Endothelial cell of umbilical vein (primary cell): ENCODE data around the gene MED12L. TPM values are rescaled to one million over a fixed set of nuclear protein-coding genes. Genes with fewer than 3 reads are reported as not detected.

Source experiments
- Bru-seq: library from RNA; stranded (reverse); fragments of 400-500 nt; gene quantifications from one replicate; lab custom pipeline; 2021; lab: Mats Ljungman, UMichigan
- BruChase-seq, 2 experiments: library from RNA; stranded (reverse); fragments of 400-500 nt; gene quantifications; one replicate each; lab custom pipeline; 2021; lab: Mats Ljungman, UMichigan
- BruUV-seq: library from RNA; stranded (reverse); fragments of 400-500 nt; replicated peaks from 2 replicates; lab custom pipeline; 2021; lab: Mats Ljungman, UMichigan
- CTCF ChIA-PET: fragments of 300-600, 350-600 bp; sonication (Branson Sonifier 250); formaldehyde crosslinking; loops from one replicate; lab custom pipeline; 2021; ENCODE audit warnings: antibody characterized with exemption, inconsistent platforms; lab: Charles Lee
- POLR2A ChIA-PET: fragments of 300-600, 350-600 bp; sonication (Branson Sonifier 250); formaldehyde crosslinking; loops from one replicate; lab custom pipeline; 2021; ENCODE audit warnings: antibody characterized with exemption, inconsistent platforms; lab: Charles Lee
- DNase-seq: peaks from one replicate; pipeline ENCODE4 v3.0.0-alpha.2; 2011; ENCODE audit warnings: low read depth, low spot score
- FAIRE-seq: peaks from 2 replicates; lab custom pipeline; 2011; peaks lifted over from hg19 to GRCh38; lab: Jason Lieb, UNC
- H2AFZ ChIP-seq: 2 replicates; pipeline ENCODE4 v1.6.0; 2012; ENCODE audit warnings: low read depth, low read length, control low read depth, inconsistent platforms
- H3K27ac ChIP-seq: 2 replicates; pipeline ENCODE4 v1.5.1; 2011; ENCODE audit warnings: low read depth, mild to moderate bottlenecking, control low read depth, low read length, moderate library complexity; ENCODE audit not compliant: insufficient read depth
- H3K27me3 ChIP-seq, 2 experiments: 2 replicates each; pipeline versions ENCODE4 v1.6.0 to v1.6.1; 2011; ENCODE audit warnings: low read length in 2 of 2, mixed read lengths in 1 of 2; ENCODE audit not compliant: control insufficient read depth in 2 of 2, insufficient read depth in 2 of 2
- H3K36me3 ChIP-seq, 2 experiments: 2 replicates in 1 of 2; 3 replicates in 1 of 2; pipeline ENCODE4 v1.5.1; 2011; ENCODE audit warnings: low read length in 2 of 2, mild to moderate bottlenecking in 1 of 2, moderate library complexity in 1 of 2; ENCODE audit not compliant: control insufficient read depth in 2 of 2, insufficient read depth in 2 of 2; ENCODE audit errors: extremely low read depth in 1 of 2
- H3K4me1 ChIP-seq: 3 replicates; pipeline ENCODE4 v1.5.1; 2011; ENCODE audit warnings: mild to moderate bottlenecking, low read length; ENCODE audit not compliant: control insufficient read depth, insufficient read depth; ENCODE audit errors: extremely low read depth
- H3K4me2 ChIP-seq: 2 replicates; pipeline ENCODE4 v1.6.1; 2011; ENCODE audit warnings: low read length, control low read depth, mixed read lengths; ENCODE audit not compliant: insufficient read depth
- H3K4me3 ChIP-seq, 3 experiments: fragments of 200-600 bp in 1 of 3; sonication (generic), shearing (Covaris generic) in 1 of 3; replicated peaks in 1 of 3; 2 replicates each; pipeline ENCODE4 v1.5.1; 2011 to 2016; ENCODE audit warnings: control low read depth in 3 of 3, low read length in 3 of 3, mild to moderate bottlenecking in 2 of 3, inconsistent platforms in 1 of 3, low read depth in 1 of 3, moderate library complexity in 1 of 3; ENCODE audit not compliant: insufficient read depth in 1 of 3
- H3K79me2 ChIP-seq: 2 replicates; pipeline ENCODE4 v1.6.0; 2012; ENCODE audit warnings: low read length, inconsistent platforms; ENCODE audit not compliant: control insufficient read depth, insufficient read depth
- H3K9ac ChIP-seq: replicated peaks from 2 replicates; pipeline ENCODE3; 2011; ENCODE audit warnings: low read length, control low read depth; ENCODE audit not compliant: insufficient read depth; ENCODE audit errors: extremely low read depth
- H3K9me1 ChIP-seq: replicated peaks from 3 replicates; pipeline ENCODE4 v1.6.0; 2011; ENCODE audit warnings: mild to moderate bottlenecking, low read length; ENCODE audit not compliant: control insufficient read depth, insufficient read depth; ENCODE audit errors: extremely low read depth
- H3K9me3 ChIP-seq: replicated peaks from 2 replicates; pipeline ENCODE4 v1.5.1; 2012; ENCODE audit warnings: low read length, inconsistent platforms; ENCODE audit not compliant: control insufficient read depth, insufficient read depth
- H4K20me1 ChIP-seq: replicated peaks from 2 replicates; pipeline ENCODE3; 2011; ENCODE audit warnings: mild to moderate bottlenecking, low read length; ENCODE audit not compliant: control insufficient read depth, insufficient read depth; ENCODE audit errors: extremely low read depth
- CTCF ChIP-seq, 2 donors: IDR thresholded peaks; 1 replicate in 1 of 2; 2 replicates in 1 of 2; pipeline ENCODE4 v1.5.1; 2011; ENCODE audit warnings: low read length in 2 of 2, mild to moderate bottlenecking in 2 of 2, moderate library complexity in 2 of 2, control low read depth in 1 of 2, inconsistent platforms in 1 of 2, low read depth in 1 of 2; ENCODE audit not compliant: insufficient read depth in 1 of 2; ENCODE audit errors: extremely low read depth in 1 of 2
- EZH2 ChIP-seq: IDR thresholded peaks from 2 replicates; pipeline ENCODE4 v1.6.1; 2012; ENCODE audit warnings: borderline replicate concordance, low read depth, mild to moderate bottlenecking, moderate library complexity, low read length, inconsistent platforms; ENCODE audit not compliant: severe bottlenecking
- FOS ChIP-seq: IDR thresholded peaks from 2 replicates; pipeline ENCODE4 v1.6.1; 2011; ENCODE audit warnings: mild to moderate bottlenecking, low read length, moderate library complexity, borderline replicate concordance; ENCODE audit not compliant: insufficient read depth
- GATA2 ChIP-seq: IDR thresholded peaks from 2 replicates; pipeline ENCODE4 v1.7.0; 2011; ENCODE audit warnings: low read depth, mild to moderate bottlenecking, moderate library complexity, mixed read lengths, low read length; ENCODE audit not compliant: insufficient read length, insufficient read depth
- JUN ChIP-seq: IDR thresholded peaks from 2 replicates; pipeline ENCODE4 v1.6.1; 2011; ENCODE audit warnings: borderline replicate concordance, low read depth; ENCODE audit not compliant: insufficient read length, insufficient read depth
- MAX ChIP-seq: IDR thresholded peaks from 2 replicates; pipeline ENCODE4 v1.6.1; 2011; ENCODE audit not compliant: insufficient read depth, insufficient read length
- MYC ChIP-seq: IDR thresholded peaks from one replicate; pipeline ENCODE4 v1.6.1; 2011; ENCODE audit warnings: mild to moderate bottlenecking, low read depth, low read length
- POLR2A ChIP-seq: IDR thresholded peaks from 2 replicates; pipeline ENCODE4 v1.6.1; 2012; ENCODE audit warnings: low read depth, mild to moderate bottlenecking, control low read depth, low read length
- POLR2AphosphoS5 ChIP-seq: IDR thresholded peaks from 2 replicates; pipeline ENCODE4 v1.6.1; 2012; ENCODE audit warnings: low read depth, mild to moderate bottlenecking, control low read depth, low read length, moderate library complexity; ENCODE audit not compliant: insufficient read depth
- dilution Hi-C: fragments of 300-500 bp; cut with MboI; formaldehyde crosslinking; loops from one replicate; pipeline ENCODE4 v1.15.0; 2019; ENCODE audit warnings: low sequenced_read_pairs; ENCODE audit not compliant: extremely low pct_ligation_motif_present
- intact Hi-C: fragments of 100-400 bp; cut with micrococcal nuclease; formaldehyde crosslinking; loops from one replicate; pipeline ENCODE4 v1.10.0; 2022
- long read RNA-seq: library from polyadenylated mRNA; stranded (forward); transcript quantifications from one replicate; pipeline ENCODE4 v2.0.0, GENCODE V29; 2021
- polyA minus RNA-seq, 3 experiments: library from RNA; depleted of rRNA, polyadenylated mRNA; stranded (reverse); fragments of >200 nt; gene quantifications; 1 replicate in 1 of 3; 2 replicates in 2 of 3; pipeline ENCODE4 v1.2.3, GENCODE V29; 2011
- polyA plus RNA-seq, 4 experiments: library from polyadenylated mRNA; depleted of rRNA in 3 of 4; stranded (reverse) in 3 of 4; unstranded in 1 of 4; fragments of >200 nt; gene quantifications; 2 replicates each; pipeline versions ENCODE4 v1.2.1 to v1.2.3, GENCODE V29; 2011 to 2012; ENCODE audit warnings: missing spikeins in 1 of 4
- total RNA-seq: library from RNA; stranded (reverse); gene quantifications from 2 replicates; pipeline ENCODE4 v1.2.3, GENCODE V29; 2021

Gene MED12L
- total RNA-seq (0.23 and 0.27 TPM in 2 replicates), polyA plus RNA-seq (0.03 TPM in 2 replicates), polyA minus RNA-seq (0.30 and 0.41 TPM in 2 replicates), Bru-seq, nascent RNA (percentile 20 among the genes with signal in this experiment), BruChase-seq, experiment 1, labeled RNA remaining after a 6-hour chase (percentile 13 among the genes with signal in this experiment), BruChase-seq, experiment 2, labeled RNA remaining after a 2-hour chase (percentile 19 among the genes with signal in this experiment)
- 0.01 TPM in 2 replicates for polyA plus RNA-seq (2011; cell fraction: cytosol; rRNA removed)
- polyA plus RNA-seq (2011; cell fraction: nucleus; rRNA removed), result 0.09 and 0.11 TPM in 2 replicates
- 0.27 TPM in 1 of 2 replicates, not detected in the other for polyA plus RNA-seq (2012)
- not detected for polyA minus RNA-seq (2011; cell fraction: cytosol; rRNA and poly(A)+ RNA removed)
- 1.1 and 1.8 TPM in 2 replicates for polyA minus RNA-seq (2011; cell fraction: nucleus; rRNA and poly(A)+ RNA removed)
- long read RNA-seq, result 0 reads

- H3K4me1 ChIP-seq, result no peaks in the 10 kb centered on the region
- H3K9me1 ChIP-seq, result no peaks in the 10 kb centered on the region
- H3K9me3 ChIP-seq, result no peaks in the 10 kb centered on the region
- no peaks in the 10 kb centered on the region for H3K36me3 ChIP-seq
- no peaks in the 10 kb centered on the region for H3K79me2 ChIP-seq
- peak within 1 kb of the TSS; percentile 86 for H3K4me2 ChIP-seq
- ChIA-PET CTCF (interaction anchor here (0.9 to 2.5 kb wide), 11 partner anchors 15 to 382 kb away, joined by 3 to 14 read pairs (median 4); partner anchors contain the start of genes ERICH6 and SIAH2), POLR2A (no interaction called here)
- intact Hi-C loops (loop anchor here (1.0 to 5.0 kb wide), 3 partner anchors 18 to 483 kb away; partner anchors contain the start of gene SELENOT), dilution Hi-C loops (no loop called here)
- peaks cover 31 to 38% of the 10 kb centered on the region in 2 experiments for H3K27me3 ChIP-seq
- peak within 1 kb of the TSS; percentile 42 to 47 (median 44) for H3K4me3 ChIP-seq
- no peak within 1 kb of the TSS for H3K9ac ChIP-seq
- FAIRE-seq (peak; percentile 61), DNase-seq (peak; percentile 53)
- BruUV-seq, result no TSS peak
- H2AFZ ChIP-seq, result peak within 1 kb of the TSS; percentile 81
- TF ChIP-seq MAX (no peak), MYC (no peak), FOS (no peak), POLR2A (no peak), CTCF (IDR thresholded peaks at IDR 0.05; ENCODE audit: extremely low read depth in 1 of 2, insufficient read depth in 1 of 2, low read depth in 1 of 2, low read length in 2 of 2) (no peak), EZH2 (no peak), GATA2 (no peak), JUN (no peak), POLR2AphosphoS5 (no peak)
- H4K20me1 ChIP-seq, result no peaks in the 10 kb centered on the region
- no peak within 1 kb of the TSS for H3K27ac ChIP-seq
Observed at GRCh38 chr3:151085227-151085888, at the start of gene MED12L. MED12L (plus strand) TSS chr3:151085664; CDS start chr3:151086927, 1,263 bp downstream.
